MM.1S (cell line): Measurements from ENCODE around the gene BDNF.

Source experiments
- DNase-seq: peaks from one replicate; pipeline ENCODE4 v3.0.0-alpha.2; 2015
- H2AFZ ChIP-seq: fragments of 300-600 bp; sonication (generic); 2 replicates; pipeline ENCODE4 v1.6.0; 2016; ENCODE audit warnings: antibody characterized with exemption, low read length
- H3F3A ChIP-seq: fragments of 300-600 bp; sonication (generic); 2 replicates; pipeline ENCODE4 v1.6.1; 2016; ENCODE audit warnings: mild to moderate bottlenecking, antibody characterized with exemption, low read length, moderate library complexity, mixed read lengths; ENCODE audit not compliant: insufficient read depth
- H3K27ac ChIP-seq: fragments of 300-600 bp; sonication (generic); 2 replicates; pipeline ENCODE4 v1.5.1; 2016; ENCODE audit warnings: mild to moderate bottlenecking, low read length
- H3K27me3 ChIP-seq: fragments of 300-600 bp; sonication (generic); replicated peaks from 2 replicates; pipeline ENCODE4 v1.6.0; 2016; ENCODE audit warnings: low read length; ENCODE audit not compliant: insufficient read depth
- H3K36me3 ChIP-seq: fragments of 300-600 bp; sonication (generic); replicated peaks from 2 replicates; pipeline ENCODE4 v1.6.1; 2016; ENCODE audit warnings: mild to moderate bottlenecking, low read length, mixed read lengths; ENCODE audit not compliant: insufficient read depth
- H3K4me1 ChIP-seq: fragments of 300-600 bp; sonication (generic); 2 replicates; pipeline ENCODE4 v1.6.1; 2016; ENCODE audit warnings: low read length, mixed read lengths
- H3K4me2 ChIP-seq: fragments of 300-600 bp; sonication (generic); 2 replicates; pipeline ENCODE4 v1.6.0; 2016; ENCODE audit warnings: low read depth, low read length
- H3K4me3 ChIP-seq: fragments of 300-600 bp; sonication (generic); 2 replicates; pipeline ENCODE4 v1.5.1; 2016; ENCODE audit warnings: low read length, mixed read lengths
- H3K79me2 ChIP-seq: fragments of 300-600 bp; sonication (generic); 2 replicates; pipeline ENCODE4 v1.6.1; 2016; ENCODE audit warnings: mixed run types, low read length, mixed read lengths
- H3K9ac ChIP-seq: fragments of 300-600 bp; sonication (generic); 2 replicates; pipeline ENCODE4 v1.6.1; 2016; ENCODE audit warnings: low read length, mixed read lengths
- H3K9me2 ChIP-seq: fragments of 300-600 bp; sonication (generic); replicated peaks from 2 replicates; pipeline ENCODE4 v1.6.1; 2016; ENCODE audit warnings: mild to moderate bottlenecking, low read length, mixed read lengths; ENCODE audit not compliant: insufficient read depth
- H3K9me3 ChIP-seq: fragments of 300-600 bp; sonication (generic); replicated peaks from 2 replicates; pipeline ENCODE4 v1.6.1; 2016; ENCODE audit warnings: mild to moderate bottlenecking, low read length, mixed read lengths; ENCODE audit not compliant: insufficient read depth
- H4K20me1 ChIP-seq: fragments of 300-600 bp; sonication (generic); 2 replicates; pipeline ENCODE4 v1.6.1; 2016; ENCODE audit warnings: mild to moderate bottlenecking, low read length, moderate library complexity, mixed read lengths; ENCODE audit not compliant: insufficient read depth
- CTCF ChIP-seq: fragments of 300-600 bp; sonication (generic); IDR thresholded peaks from 2 replicates; pipeline ENCODE4 v1.5.1; 2016; ENCODE audit warnings: antibody characterized with exemption, low read length, mixed read lengths
- EZH2 ChIP-seq: fragments of 300-600 bp; sonication (generic); optimal IDR thresholded peaks from 2 replicates; pipeline ENCODE3; 2017; ENCODE audit warnings: low read depth, mild to moderate bottlenecking, antibody characterized with exemption, low read length, mixed read lengths
- EZH2phosphoT487 ChIP-seq: fragments of 300-600 bp; sonication (generic); IDR thresholded peaks from 2 replicates; pipeline ENCODE4 v1.6.1; 2018; ENCODE audit warnings: antibody characterized with exemption, low read length

BDNF gene

GRCh38 chr11:27653990-27654758, 46.1 kb downstream of the BDNF start:
- no peak for TF ChIP-seq EZH2
- no peak for TF ChIP-seq EZH2phosphoT487
- no peak for TF ChIP-seq CTCF
- no peak overlapping the region for H3K27ac ChIP-seq
- no peaks in the 10 kb centered on the region for H3K79me2 ChIP-seq
- H3K4me1 ChIP-seq = no peaks in the 10 kb centered on the region
- H3K4me3 ChIP-seq = no peak overlapping the region
- no peaks in the 10 kb centered on the region for H3K9me2 ChIP-seq
- no peaks in the 10 kb centered on the region for H3K36me3 ChIP-seq
- H2AFZ ChIP-seq = no peak overlapping the region
- no peak overlapping the region for H3K4me2 ChIP-seq
- DNase-seq = no peak
- no peaks in the 10 kb centered on the region for H4K20me1 ChIP-seq
- no peaks in the 10 kb centered on the region for H3K27me3 ChIP-seq
- H3K9ac ChIP-seq = no peak overlapping the region
- H3F3A ChIP-seq = no peaks in the 10 kb centered on the region
- no peaks in the 10 kb centered on the region for H3K9me3 ChIP-seq

- Histone ChIP-seq H3K79me2 (no peaks in the 10 kb centered on the region), H3K4me2 (no peak overlapping the region), H3K4me1 (no peaks in the 10 kb centered on the region), H2AFZ (no peak overlapping the region), H4K20me1 (no peaks in the 10 kb centered on the region), H3K27me3 (no peaks in the 10 kb centered on the region), H3K36me3 (no peaks in the 10 kb centered on the region), H3K4me3 (no peak overlapping the region), H3F3A (no peaks in the 10 kb centered on the region), H3K9ac (no peak overlapping the region), H3K9me3 (no peaks in the 10 kb centered on the region), H3K9me2 (no peaks in the 10 kb centered on the region), H3K27ac (no peak overlapping the region)
- DNase-seq = no peak
- TF ChIP-seq EZH2phosphoT487 (no peak), EZH2 (no peak), CTCF (no peak)
Measured at GRCh38 chr11:27651711-27652110, 48.5 kb downstream of the BDNF start.

GRCh38 chr11:27650988-27651387, 49.3 kb downstream of the BDNF start:
- no peak for DNase-seq
- H3K4me3 ChIP-seq = no peak overlapping the region
- no peaks in the 10 kb centered on the region for H4K20me1 ChIP-seq
- H3K27ac ChIP-seq = no peak overlapping the region
- no peaks in the 10 kb centered on the region for H3K36me3 ChIP-seq
- H3K9me3 ChIP-seq = no peaks in the 10 kb centered on the region
- TF ChIP-seq CTCF (no peak), EZH2phosphoT487 (no peak), EZH2 (no peak)
- H3K79me2 ChIP-seq = no peaks in the 10 kb centered on the region
- H3K9ac ChIP-seq = no peak overlapping the region
- no peak overlapping the region for H2AFZ ChIP-seq
- no peaks in the 10 kb centered on the region for H3K27me3 ChIP-seq
- H3K4me1 ChIP-seq = no peaks in the 10 kb centered on the region
- H3K9me2 ChIP-seq = no peaks in the 10 kb centered on the region
- no peaks in the 10 kb centered on the region for H3F3A ChIP-seq
- H3K4me2 ChIP-seq = no peak overlapping the region
